A673 (cell line): ENCODE data around the gene IFT27.

Source experiments
- EZH2 ChIP-seq: fragments of 200-600 bp; sonication (generic); IDR thresholded peaks from 2 replicates; pipeline ENCODE4 v1.6.1; 2017; ENCODE audit warnings: borderline replicate concordance, low read depth, mild to moderate bottlenecking, mixed read lengths, antibody characterized with exemption, low read length; ENCODE audit not compliant: poor library complexity, severe bottlenecking
- TF ChIP-seq, protein P1 (sequence below): fragments of 300-800, 200-600 bp; sonication (generic); conservative IDR thresholded peaks from 2 replicates; pipeline ENCODE4 v1.5.1; 2017; ENCODE audit warnings: low read depth, mild to moderate bottlenecking, antibody characterized with exemption, low read length, moderate library complexity, mixed read lengths

DNA sequence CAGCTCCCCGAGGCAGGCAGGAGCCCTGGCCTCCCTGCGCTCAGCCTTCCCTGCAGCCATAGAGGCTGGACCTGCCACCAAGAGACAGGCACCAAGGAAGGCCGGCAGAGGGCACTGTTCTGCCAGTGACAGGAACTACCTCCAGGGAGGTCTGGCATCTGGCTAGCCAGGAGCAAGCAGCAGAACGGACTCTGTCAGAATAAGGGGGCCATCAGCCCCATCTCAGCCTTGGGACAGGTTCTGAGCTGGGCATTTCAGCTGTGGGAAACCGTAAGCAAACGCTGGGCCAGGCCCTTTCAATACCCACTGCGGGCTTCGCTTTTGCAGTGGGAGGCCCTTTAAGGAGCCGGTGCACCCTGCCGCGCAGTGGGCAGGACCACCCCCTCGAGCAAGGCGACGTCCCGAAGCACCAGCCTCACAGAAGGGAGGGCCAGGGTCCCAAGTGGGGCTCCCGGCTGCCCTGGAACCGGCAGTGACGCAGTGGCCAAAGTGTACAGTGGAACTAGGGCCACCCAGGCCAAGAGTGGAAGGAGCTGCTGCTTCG is 18.2 kb downstream of the IFT27 start:
- TF ChIP-seq, protein P1, sequence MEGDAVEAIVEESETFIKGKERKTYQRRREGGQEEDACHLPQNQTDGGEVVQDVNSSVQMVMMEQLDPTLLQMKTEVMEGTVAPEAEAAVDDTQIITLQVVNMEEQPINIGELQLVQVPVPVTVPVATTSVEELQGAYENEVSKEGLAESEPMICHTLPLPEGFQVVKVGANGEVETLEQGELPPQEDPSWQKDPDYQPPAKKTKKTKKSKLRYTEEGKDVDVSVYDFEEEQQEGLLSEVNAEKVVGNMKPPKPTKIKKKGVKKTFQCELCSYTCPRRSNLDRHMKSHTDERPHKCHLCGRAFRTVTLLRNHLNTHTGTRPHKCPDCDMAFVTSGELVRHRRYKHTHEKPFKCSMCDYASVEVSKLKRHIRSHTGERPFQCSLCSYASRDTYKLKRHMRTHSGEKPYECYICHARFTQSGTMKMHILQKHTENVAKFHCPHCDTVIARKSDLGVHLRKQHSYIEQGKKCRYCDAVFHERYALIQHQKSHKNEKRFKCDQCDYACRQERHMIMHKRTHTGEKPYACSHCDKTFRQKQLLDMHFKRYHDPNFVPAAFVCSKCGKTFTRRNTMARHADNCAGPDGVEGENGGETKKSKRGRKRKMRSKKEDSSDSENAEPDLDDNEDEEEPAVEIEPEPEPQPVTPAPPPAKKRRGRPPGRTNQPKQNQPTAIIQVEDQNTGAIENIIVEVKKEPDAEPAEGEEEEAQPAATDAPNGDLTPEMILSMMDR: peak; percentile 89
- no peak for TF ChIP-seq EZH2
